GM20000 (cell line): ENCODE measurements around the gene OR7C1.
"Not testable (repeated sequence)": the region's sequence is repeated elsewhere in the genome, so short reads cannot be mapped to it uniquely, and the experiment has no call there.

Experiments used
- DNase-seq: peaks from one replicate; pipeline ENCODE4 v3.0.0; 2012; ENCODE audit warnings: low spot score
- TF ChIP-seq, protein P1 (sequence below): IDR thresholded peaks from 2 replicates; pipeline ENCODE4 v1.5.1; 2012; ENCODE audit warnings: mild to moderate bottlenecking, control low read depth; ENCODE audit errors: extremely low read depth, missing control alignments

OR7C1 gene

DNA sequence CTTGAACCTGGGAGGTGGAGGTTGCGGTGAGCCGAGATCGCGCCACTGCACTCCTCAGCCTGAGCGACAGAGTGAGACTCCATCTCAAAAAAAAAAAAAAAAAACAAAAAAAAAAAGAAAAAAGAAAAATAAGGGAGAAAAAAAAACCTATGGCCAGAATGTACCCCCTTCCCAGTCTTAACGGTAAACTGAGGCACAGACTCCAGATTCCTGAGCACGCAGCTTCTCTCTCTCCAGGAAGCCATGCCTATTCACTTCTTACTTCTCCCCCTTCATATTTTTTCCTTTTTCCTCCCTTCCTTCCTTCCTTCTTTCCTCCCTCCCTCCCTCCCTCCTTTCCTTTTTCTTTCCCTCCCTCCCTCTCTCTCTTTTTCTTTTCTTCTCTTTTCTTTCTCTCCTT lies 62.0 kb downstream of the OR7C1 start:
- DNase-seq = no peak
- TF ChIP-seq, protein P1, sequence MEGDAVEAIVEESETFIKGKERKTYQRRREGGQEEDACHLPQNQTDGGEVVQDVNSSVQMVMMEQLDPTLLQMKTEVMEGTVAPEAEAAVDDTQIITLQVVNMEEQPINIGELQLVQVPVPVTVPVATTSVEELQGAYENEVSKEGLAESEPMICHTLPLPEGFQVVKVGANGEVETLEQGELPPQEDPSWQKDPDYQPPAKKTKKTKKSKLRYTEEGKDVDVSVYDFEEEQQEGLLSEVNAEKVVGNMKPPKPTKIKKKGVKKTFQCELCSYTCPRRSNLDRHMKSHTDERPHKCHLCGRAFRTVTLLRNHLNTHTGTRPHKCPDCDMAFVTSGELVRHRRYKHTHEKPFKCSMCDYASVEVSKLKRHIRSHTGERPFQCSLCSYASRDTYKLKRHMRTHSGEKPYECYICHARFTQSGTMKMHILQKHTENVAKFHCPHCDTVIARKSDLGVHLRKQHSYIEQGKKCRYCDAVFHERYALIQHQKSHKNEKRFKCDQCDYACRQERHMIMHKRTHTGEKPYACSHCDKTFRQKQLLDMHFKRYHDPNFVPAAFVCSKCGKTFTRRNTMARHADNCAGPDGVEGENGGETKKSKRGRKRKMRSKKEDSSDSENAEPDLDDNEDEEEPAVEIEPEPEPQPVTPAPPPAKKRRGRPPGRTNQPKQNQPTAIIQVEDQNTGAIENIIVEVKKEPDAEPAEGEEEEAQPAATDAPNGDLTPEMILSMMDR = no peak

DNA sequence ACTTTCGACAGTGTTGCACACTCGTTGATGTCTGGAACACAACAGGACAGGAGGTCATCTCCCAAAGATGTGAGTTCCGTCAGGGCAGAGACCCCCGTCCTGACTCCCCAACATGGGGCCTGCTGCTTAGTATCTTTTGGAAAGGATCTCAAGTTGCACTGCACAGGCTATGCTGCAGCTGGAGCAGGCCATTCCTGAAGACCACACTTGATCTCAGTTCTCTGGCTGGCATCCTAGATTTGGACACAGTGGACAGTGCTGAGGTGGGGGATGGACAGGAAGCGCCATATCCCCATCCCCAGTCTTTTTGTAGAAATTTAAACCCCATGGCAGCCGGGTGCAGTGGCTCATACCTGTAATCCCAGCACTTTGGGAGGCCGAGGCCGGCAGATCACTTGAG lies 62.5 kb downstream of the OR7C1 start:
- DNase-seq = no peak
- TF ChIP-seq, protein P1 = no peak

DNA sequence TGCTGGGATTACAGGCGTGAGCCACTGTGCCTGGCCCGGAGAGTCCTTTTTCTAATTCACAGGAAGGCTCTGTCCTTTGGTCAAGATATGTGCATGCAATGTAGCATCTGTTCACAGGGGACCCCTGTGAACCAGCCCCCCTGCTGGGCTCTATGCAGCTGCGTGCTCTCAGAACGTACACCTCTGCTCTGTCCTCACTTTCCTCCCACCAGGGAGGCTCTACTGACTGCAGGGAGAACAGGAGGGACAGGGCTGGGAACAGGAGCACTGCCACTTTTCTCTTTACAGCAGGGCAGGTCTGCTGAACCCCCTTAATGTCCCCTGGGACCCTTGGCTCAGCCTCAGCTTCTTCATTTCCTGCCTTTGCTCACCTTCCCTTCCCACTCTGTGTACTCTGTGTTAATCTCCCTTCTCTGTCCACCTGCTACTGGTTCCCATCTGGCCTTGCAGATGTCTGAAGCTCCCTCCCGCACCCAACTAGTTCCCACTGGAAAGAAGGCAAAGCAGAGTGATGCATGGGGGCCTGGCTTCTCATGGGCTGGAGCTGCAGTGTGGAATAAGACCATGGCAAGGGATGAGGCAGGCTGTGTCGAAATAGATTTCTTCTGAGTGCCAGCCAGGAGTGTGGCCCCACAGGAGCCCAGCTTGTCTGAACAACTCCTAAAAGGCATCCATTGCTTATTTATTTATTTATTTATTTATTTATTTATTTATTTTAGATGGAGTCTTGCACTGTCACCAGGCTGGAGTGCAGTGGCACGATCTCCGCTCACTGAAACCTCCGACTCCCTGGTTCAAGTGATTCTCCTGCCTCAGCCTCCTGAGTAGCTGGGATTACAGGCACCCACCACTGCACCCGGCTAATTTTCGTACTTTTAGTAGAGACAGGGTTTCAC lies 63.8 kb downstream of the OR7C1 start:
- DNase-seq = no peak
- TF ChIP-seq, protein P1 = no peak

DNA sequence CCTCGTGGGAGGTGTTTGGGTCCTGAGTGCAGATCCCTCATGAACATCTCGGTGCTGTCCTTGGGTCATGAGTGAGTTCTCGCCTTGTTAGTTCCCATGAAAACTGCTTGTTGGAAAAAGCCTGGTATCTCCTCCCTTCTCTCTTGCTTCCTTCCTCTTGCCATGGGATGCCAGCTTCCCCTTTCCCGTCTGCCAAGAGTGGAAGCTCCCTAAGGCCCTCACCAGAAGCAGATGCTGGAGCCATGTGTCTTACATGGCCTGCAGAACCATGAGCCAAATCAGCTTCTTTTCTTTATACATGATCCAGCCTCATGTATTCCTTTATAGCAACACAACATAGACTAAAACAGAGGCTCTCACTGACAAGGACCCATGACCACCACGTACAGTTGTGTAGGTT lies 64.8 kb downstream of the OR7C1 start:
- TF ChIP-seq, protein P1 = no peak

DNA sequence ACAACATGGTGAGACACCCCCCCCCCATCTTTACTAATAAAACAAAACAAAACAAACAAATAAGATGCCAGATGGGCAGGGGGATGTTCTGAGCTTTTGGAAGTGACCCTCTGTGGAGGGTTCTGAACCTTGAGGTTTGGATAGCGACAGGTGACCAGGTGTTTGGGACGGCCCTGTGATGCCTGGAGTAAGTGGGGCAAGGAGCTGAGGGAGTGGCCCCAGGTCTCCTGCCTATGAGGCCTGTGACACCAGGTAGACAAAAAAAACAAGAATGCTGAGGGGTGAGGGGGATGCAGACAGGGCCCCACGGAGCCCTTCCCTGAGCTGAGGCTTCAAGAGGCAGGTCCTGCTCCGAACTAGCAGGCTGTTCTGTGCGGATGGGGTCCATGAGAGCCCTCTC lies 65.8 kb downstream of the OR7C1 start:
- DNase-seq = no peak
- TF ChIP-seq, protein P1 = no peak

More for the DNA sequence above, 64.8 kb downstream of the OR7C1 start:
- DNase-seq = no peak

DNA sequence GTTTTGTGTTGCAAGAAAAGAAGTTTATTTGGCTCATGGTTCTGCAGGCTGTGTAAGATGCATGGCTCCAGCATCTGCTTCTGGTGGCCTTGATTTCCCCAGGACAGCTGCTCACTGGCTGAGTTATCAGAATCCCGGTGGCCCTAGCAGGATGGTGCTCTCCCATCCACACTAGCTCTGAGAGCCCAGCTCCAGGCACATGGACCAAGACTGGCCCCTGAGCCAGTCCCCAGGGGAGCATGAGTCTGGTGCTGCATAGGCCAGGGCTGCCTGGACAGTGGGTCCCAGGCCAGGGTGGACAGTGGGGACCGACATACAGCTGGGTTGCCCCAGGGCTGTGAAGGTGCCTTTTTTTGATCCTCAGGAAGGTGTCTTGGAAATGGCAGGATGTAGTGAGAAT lies 67.0 kb downstream of the OR7C1 start:
- TF ChIP-seq, protein P1 = no peak

DNA sequence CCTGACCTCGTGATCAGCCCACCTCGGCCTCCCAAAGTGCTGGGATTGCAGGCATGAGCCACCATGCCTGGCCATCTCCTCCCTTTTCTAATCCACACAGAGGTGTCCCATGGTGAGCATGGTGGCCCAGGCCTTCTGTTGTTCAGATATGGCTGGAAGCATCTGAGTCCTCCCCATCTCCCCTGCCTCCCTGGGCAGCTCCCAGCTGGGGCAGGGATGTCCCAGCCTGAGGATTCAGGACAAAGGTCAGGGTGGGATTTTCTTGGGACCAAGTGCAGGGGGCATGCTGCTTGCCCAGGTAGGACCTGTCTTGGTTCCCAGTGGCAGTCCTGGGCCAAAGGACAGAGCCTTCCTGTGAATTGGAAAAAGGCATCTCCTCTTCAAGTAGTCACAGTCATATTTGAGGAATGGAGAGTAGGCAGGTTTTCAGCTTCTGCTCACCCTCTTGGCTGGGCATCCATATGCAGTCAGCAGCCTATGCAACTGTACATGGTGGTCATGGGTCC lies 67.5 kb downstream of the OR7C1 start:
- TF ChIP-seq, protein P1 = no peak
- DNase-seq = no peak

More for the DNA sequence above, 67.0 kb downstream of the OR7C1 start:
- DNase-seq = no peak

DNA sequence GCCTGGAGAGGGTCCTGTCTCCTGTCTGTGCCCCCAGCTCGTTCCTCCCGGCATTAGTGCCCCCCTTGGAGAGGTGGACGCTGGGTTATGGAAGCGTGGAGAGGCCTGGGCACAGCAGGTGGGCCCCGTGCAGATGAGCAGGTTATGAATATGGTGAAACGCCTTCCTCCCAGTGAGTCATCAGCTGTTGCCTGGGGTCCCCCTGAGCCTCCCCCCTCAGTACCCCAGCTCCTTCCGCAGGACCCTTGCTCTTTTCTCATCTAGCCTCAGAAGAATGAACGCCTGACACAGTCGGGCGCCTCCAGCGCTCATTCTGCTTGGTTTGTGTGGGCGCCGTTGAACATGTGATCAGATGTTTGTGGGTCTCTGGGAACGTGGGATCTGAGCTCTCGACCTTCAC lies 69.1 kb downstream of the OR7C1 start:
- DNase-seq = not testable (repeated sequence)

DNA sequence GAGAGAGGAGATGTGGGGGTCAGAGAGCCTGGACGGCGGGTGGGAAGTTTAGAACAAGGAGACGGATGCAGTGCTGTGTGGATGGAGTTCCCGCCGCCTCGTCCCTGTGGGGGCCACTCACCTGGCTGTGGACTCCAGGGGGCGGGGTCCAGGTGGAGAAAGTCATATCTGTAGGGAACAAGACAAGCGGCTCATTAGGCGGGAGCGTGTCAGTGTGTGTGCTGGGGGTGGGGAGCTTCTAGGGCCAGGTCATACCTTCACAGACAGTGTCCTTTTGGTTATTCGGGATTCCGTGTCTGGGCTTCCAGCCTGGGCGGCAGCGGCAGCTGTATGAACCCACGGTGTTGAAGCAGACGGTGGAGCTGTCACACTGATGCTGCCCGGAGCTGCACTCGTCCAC lies 69.6 kb downstream of the OR7C1 start:
- not testable (repeated sequence) for DNase-seq
